SKM-1 (cell line): ENCODE data around the gene PIK3IP1.

Source experiments
- DNase-seq: peaks from one replicate; lab custom pipeline; 2025; ENCODE audit not compliant: unreplicated experiment; lab: John Stamatoyannopoulos, UW

The PIK3IP1 gene

GRCh38 chr22:31313366-31314147 is 21.3 kb upstream of the PIK3IP1 start:
- peak; percentile 19 for DNase-seq

- no peak for DNase-seq
Measured at GRCh38 chr22:31308181-31308580, 15.9 kb upstream of the PIK3IP1 start.

GRCh38 chr22:31305194-31305593 is 12.9 kb upstream of the PIK3IP1 start:
- DNase-seq, result no peak

DNA sequence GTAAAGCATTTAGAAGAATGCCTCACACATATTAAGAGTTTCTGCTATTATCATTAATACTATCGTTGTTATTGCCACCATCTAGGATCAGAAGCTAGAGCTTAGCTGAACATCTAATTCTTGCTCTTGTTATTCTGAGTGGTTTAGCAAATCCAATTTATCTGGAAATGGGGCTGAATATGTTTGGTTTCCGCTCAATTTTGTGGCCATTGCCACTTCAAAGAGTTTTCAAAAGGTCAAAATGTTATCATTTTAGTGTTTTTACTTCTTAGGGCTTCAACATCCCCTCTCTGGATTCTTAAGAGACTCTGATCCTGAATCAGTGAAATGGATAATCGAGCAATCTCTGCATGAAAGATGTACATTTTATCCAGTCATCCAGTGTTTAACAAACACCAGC is 10.2 kb upstream of the PIK3IP1 start:
- no peak for DNase-seq

- DNase-seq, result no peak
Measured at GRCh38 chr22:31302006-31302405, 9.7 kb upstream of the PIK3IP1 start.

DNA sequence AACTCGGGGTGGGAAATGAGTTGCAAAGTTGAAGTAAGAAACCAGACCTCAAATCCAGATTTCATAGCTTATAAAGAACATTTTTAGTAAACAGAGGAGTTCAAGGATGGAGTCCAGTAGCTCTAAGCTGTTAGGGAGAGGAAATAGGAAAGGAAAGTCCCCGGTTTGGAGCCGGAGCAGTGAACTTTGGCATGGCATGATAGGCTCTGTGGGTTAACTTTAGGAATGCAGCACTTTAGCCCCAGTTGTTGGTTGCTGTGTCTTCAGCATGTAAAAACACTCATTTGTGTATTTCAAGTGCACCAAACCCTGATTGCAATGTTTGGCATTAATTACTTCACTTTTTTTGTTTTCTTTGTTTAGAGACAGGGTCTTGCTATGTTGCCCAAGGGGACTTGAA is 8.6 kb upstream of the PIK3IP1 start:
- no peak for DNase-seq

DNA sequence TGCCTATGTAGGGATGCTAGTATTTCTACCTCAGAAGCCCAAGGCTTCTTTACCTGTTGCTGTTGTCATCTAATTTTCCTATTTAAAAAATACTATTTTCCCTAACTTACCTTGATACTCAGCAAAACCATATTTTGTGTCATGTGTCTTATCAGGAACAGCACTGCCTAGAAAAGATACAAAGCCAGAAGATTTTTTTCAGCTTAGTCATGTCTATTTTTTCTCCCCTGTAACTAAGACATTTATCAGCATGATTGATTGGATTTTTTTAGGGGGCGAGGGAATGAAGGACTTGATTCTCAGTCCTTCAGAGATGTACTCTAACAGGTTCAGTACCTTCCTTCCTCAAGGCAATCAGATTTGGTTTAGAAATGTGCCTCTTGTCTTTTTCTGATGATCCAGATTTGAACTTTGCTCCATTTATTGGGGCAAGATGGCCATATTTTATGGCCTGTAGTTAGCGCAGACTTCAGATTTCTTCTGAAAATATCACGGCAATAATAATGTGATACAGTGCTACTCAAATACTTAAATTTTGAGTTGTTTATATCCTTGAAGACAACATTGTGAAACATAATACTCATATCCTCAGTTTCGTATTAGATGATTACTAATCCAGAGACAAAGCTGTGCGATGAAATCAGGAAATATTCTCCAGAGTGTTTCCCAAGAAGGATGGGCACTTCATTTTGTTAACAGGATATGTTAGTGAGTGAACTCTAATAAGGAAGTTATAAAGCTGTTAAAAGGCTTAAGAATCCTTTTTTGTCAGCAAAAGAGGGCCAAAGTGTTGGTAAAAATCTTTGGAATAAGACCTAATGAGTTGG is 3.8 kb upstream of the PIK3IP1 start:
- no peak for DNase-seq

GRCh38 chr22:31295360-31295759 is 3.1 kb upstream of the PIK3IP1 start:
- DNase-seq, result no peak

DNA sequence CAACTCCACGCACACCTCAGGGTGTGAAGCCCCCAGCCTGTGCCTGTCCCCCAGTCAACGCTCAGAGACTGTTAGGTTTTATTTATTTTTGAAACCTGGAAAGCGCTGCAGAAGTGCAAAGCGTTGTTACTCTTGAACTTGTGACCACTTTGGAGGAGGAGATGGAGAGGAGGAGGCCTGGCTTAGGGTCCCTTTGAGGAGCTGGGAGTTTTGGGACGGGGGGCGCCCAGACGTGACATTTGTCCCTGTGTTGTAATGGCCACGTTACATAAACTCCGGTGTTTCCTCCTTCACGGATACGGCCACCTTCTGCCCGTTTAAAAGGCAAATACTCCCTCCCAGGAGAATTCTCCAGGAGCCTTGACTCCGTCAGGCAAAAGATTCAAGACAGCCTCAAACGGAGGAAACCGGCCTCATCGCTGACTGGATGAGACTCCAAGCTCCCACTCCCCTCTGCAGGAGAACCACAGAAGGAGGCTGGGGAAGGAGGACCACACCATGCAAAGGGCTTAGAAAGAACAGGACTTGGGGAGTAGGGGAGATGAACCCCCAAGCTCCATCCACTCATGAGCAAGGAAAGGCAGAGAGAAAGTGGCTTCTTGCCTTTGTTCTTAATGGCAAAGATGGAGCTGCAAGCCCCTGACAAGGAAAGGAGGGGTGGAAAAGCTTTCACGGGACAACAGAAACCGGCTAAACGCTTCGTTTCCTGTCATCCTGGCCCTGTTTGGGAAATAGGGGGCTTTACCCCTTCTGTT is 630 bp downstream of the PIK3IP1 start:
- DNase-seq, result no peak

DNA sequence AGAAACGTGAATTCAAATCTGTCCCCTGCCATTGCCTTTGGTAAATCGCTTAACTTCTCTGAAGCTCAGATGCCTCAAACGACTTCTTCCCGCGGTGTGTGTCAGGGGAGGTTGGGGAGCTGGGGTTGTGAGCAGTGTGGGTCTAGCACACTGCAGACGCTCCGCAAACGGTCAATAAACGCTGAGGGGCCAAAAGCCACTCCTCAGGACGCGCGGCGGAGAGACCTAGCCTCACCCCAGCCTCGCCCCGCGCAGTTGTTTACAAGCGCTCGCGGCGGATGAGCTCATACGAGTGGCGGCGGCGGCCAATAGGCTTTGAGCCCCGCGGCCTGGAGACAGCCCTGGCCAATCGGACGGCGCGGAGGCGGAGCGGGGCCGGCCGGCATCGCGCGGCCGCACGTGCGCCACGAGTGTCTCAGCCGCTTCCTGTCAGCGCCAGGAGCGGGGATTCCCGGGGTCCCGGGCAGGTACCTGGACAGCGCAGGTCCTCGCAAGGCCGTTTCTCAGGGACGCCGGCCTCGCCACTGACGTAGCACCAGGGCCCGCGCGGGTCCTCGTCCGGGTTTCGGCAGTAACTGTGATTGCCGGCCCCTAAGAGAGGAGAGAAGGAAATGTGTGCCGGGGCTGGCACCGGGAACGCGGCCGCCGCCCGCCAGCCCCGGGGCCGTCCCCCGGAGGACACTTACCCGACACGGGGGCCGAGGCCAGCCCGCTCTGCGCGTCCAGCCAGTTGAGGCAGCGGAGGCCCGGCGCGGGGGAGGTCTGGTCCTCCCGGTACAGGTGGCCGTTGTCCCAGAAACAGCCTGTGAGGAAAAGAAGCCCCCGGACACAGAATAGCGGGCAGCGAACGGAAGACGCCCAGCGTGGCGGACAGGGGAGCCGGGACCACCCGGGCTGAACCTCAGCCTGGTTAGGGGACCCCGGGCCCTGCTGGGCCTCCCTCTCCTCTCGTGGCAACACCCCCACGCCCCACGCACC is 1.5 kb downstream of the PIK3IP1 start:
- DNase-seq, result peak; percentile 79

DNA sequence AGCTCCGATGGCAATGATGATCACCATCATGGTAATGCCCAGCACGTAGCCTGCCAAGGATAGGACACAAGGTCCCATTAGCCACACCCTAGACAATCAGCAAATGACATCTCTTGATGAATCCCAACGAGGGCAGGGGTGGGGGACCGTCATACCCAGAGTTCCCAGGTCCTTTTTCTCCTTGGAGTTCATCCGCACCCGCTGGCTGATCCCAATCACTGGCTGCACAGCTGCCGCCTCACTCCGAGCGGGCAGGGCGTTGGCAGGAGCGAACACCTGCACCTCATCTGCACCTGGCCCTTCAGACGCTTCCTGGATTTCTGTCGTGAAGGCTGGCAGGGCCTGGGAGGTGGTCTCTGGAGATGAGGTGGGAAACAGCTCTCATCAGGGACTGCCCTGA is 2.9 kb downstream of the PIK3IP1 start:
- no peak for DNase-seq

GRCh38 chr22:31288496-31289240 is 3.6 kb downstream of the PIK3IP1 start:
- peak; percentile 33 for DNase-seq

DNA sequence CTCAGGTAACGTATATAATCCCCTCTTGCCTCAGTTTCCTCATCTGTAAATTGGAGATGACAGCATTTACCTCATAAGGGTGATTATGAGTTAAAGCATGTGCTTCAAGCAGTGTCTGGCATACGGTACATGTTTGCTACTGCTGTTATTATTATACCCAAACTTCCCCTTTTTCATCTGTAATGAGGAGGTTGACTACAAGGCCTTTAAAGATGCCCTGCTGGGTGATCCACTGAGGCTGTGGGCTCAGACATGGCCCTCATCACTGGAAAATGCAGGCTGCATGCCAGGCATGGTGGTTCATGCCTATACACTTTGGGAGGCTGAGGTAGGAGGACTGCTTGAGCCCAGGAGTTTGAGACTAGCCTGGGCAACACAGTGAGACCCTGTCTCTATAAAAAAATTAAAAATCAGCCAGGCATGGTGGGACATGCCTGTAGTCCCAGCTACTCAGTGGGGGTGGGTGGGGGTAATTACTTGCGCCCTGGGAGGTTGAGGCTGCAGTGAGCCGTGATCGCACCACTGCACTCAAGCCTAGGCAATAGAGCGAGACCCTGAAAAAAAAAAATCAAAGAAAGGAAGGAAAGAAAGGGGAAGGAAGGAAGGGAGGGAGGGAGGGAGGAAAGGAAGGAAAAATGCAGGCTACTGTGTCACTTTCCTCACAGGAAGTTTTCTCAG is 4.3 kb downstream of the PIK3IP1 start:
- peak; percentile 26 for DNase-seq

DNA sequence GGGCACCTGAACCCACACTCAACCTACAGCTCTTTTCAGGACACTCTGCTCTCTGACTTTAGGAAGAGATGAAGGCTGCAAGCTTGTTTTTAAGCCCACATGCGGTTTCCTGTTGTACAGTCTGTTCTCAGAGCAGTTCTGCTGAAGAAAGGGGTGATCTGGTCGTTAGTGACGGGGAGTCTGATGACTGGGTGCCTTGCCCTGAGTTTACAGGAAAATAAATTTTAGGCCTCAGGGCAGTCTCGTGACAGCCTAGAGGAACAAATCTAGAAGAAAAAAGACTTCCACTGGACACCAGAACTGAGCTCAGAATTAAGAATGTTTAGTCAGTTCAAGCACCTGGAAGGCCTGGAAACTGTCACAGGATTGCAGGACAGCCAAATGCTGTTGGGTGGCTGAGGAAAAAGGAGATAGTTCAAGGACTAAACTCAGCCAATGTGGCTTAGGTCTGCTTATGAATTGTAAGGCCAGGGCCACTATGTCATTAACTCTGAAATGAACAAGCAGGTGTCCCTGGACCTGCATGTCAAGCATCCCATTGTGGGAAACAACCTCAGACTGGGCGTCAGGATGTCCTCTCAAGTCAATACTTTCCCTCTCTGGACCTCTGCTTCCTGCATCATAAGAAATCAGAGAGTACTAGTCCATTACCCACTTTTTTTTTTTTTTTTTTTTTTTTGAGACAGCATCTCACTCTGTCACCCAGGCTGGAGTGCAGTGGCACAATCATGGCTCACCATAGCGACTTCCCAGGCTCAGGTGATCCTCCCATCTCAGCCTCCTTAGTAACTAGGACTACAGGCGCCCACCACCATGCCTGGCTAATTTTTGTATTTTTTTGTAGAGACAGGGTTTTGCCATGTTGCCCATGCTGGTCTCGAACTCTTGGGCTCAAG is 5.7 kb downstream of the PIK3IP1 start:
- no peak for DNase-seq

DNA sequence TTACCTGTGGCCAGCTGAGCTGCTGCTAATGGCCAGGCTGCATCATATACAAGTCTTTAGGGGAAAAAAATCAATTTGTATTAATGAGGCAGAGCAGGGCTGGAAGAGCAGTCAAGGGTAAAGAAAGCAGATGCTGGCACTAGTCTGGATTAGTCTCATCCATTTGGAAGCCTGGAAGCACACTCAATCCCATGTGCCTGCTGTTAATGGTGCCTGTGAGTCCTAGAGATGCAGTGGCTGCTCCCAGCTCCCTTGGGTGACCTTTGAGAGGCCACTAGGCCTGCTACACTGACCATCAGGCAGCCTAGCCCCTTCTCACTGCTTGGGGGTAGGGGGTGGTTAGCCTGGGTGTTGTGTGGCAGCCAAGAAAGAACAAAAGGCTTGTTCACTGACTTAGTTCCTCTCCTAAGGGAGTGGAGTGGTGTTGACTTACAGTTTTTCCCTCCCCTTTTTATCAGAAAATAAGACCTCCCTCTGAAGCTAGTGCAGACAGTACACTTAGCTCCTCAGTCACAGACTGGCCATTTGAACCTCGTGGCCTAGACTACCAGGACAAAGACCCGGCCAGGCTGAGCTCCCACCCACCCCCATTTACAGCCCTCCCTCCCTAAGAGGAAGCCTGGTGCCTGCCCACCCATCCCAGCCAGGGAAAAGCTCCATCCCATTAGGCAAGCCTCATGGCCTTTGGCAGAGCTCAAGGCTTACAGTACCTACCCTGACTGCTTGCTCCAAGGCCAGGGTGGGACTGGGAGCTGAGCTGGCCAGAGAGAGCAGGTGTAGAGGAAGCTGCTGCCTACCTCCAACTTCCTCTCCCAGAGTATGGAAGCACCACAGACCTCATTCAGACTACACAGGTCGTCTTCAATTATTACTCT is 7.8 kb downstream of the PIK3IP1 start:
- DNase-seq, result no peak

DNA sequence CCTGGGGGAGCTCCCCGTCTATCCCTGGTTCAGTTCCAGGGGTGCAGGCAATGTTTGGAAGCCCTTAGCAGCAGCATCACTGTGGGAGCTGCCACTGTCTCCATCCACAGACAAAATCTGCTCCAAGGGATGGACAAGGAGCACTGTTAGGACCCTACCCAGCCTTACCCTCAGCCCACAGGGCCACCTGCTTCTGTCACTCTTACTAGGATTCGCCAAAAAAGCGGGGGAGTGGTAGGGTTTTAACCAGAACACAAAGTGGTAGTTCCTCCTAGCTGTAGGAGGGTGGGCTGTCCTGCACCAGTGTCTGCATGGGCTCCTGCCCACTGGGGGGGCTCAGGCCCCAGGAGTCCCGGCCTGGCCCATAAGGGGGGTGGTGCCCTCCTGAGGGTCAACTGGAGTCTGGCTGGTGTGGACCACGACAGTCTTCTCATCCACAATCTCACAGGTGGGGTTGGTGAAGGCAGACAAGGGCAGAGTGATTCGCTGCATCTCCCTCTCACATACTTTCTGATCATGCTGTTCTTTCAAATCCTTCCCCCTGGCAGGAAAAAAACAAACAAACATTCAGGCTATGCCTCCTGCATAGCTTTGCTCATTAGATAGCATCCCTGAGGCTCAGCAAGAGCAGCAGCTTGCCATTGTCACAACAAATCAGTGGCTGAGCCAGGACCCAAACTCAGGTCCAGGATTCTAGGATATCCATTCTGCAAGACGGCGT is 9.4 kb downstream of the PIK3IP1 start:
- DNase-seq, result no peak

DNA sequence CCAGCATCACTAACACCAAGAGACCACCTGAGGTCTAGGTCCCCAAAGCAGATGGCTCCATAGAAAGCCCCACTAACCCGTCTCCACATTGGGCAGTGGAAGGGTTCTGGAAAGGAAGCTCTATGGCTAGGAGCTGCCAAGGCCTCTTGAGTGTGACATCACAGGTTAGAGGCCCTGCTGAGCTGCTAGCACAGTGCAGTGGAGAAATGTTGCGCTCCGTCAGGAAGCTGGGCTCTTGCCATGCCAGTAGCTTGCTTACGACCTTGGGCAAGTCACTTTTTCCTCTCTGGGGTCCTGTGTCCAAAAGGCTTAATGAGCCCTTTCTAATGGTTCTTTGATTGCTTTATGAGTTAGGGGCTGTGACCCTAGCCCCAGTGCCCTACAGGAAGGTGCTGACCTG is 10.6 kb downstream of the PIK3IP1 start:
- no peak for DNase-seq
